Naive thymus-derived CD4-positive, alpha-beta T cell (primary cell): ENCODE measurements around the gene AMBRA1. TPM values are rescaled to one million over a fixed set of nuclear protein-coding genes. Genes with fewer than 3 reads are reported as not detected.

Experiments
- ATAC-seq: fragments of 150-1000 bp; cut with Tn5 transposase; 2 replicates; pipeline ENCODE4 v1.10.0; 2021; ENCODE audit warnings: mild to moderate bottlenecking, moderate library complexity
- CTCF ChIA-PET: fragments of 350-600 bp; sonication (Branson Sonifier 250); formaldehyde crosslinking; loops from one replicate; lab custom pipeline; 2021; ENCODE audit warnings: antibody characterized with exemption; lab: Charles Lee
- POLR2A ChIA-PET: fragments of 350-600 bp; sonication (Branson Sonifier 250); formaldehyde crosslinking; loops from one replicate; lab custom pipeline; 2021; ENCODE audit warnings: antibody characterized with exemption, inconsistent platforms; lab: Charles Lee
- DNase-seq, 9 donors: peaks; one replicate each; pipeline versions ENCODE4 v3.0.0 to v3.0.0-alpha.2; 2020 to 2022; ENCODE audit warnings: mixed read lengths in 1 of 9
- H3K27ac ChIP-seq: one replicate; pipeline ENCODE4 v1.7.0; 2013; ENCODE audit warnings: mild to moderate bottlenecking, low read depth, low read length, moderate library complexity
- H3K27me3 ChIP-seq, 2 donors: one replicate each; pipeline ENCODE4 v1.7.0; 2013; ENCODE audit warnings: low read length in 2 of 2, mild to moderate bottlenecking in 2 of 2, moderate library complexity in 2 of 2; ENCODE audit not compliant: control insufficient read depth in 2 of 2, insufficient read depth in 2 of 2
- H3K36me3 ChIP-seq, 3 experiments: 1 replicate in 2 of 3; 2 replicates in 1 of 3; pipeline ENCODE4 v1.7.0; 2013; ENCODE audit warnings: low read length in 3 of 3, mild to moderate bottlenecking in 3 of 3, moderate library complexity in 1 of 3; ENCODE audit not compliant: insufficient read depth in 3 of 3, control insufficient read depth in 2 of 3
- H3K4me1 ChIP-seq, 2 donors: one replicate each; pipeline ENCODE4 v1.7.0; 2013; ENCODE audit warnings: low read length in 2 of 2, mild to moderate bottlenecking in 2 of 2, moderate library complexity in 1 of 2; ENCODE audit not compliant: control insufficient read depth in 2 of 2, insufficient read depth in 2 of 2
- H3K4me3 ChIP-seq: 2 replicates; pipeline ENCODE4 v1.7.0; 2013; ENCODE audit warnings: mild to moderate bottlenecking, low read length
- H3K9me3 ChIP-seq, 3 experiments: 1 replicate in 2 of 3; 2 replicates in 1 of 3; pipeline ENCODE4 v1.7.0; 2013; ENCODE audit warnings: low read length in 3 of 3; ENCODE audit not compliant: control insufficient read depth in 2 of 3
- H3K27ac Mint-ChIP-seq, 9 donors: one replicate each; pipeline ENCODE4 v1.8.0; 2020 to 2022; ENCODE audit warnings: mixed read lengths in 9 of 9, mild to moderate bottlenecking in 8 of 9, moderate library complexity in 5 of 9, inconsistent platforms in 2 of 9
- H3K27me3 Mint-ChIP-seq, 5 donors: one replicate each; pipeline ENCODE4 v1.8.0; 2021 to 2022; ENCODE audit warnings: mixed read lengths in 5 of 5, mild to moderate bottlenecking in 1 of 5
- H3K36me3 Mint-ChIP-seq, 5 donors: one replicate each; pipeline ENCODE4 v1.8.0; 2020 to 2022; ENCODE audit warnings: mixed read lengths in 5 of 5, mild to moderate bottlenecking in 3 of 5, inconsistent platforms in 1 of 5
- H3K4me1 Mint-ChIP-seq, 7 donors: one replicate each; pipeline ENCODE4 v1.8.0; 2020 to 2022; ENCODE audit warnings: mixed read lengths in 7 of 7, mild to moderate bottlenecking in 3 of 7, inconsistent platforms in 1 of 7
- H3K4me3 Mint-ChIP-seq, 10 donors: one replicate each; pipeline ENCODE4 v1.8.0; 2020 to 2022; ENCODE audit warnings: mild to moderate bottlenecking in 10 of 10, mixed read lengths in 10 of 10, moderate library complexity in 6 of 10, inconsistent platforms in 2 of 10
- H3K9me3 Mint-ChIP-seq, 11 donors: one replicate each; pipeline ENCODE4 v1.8.0; 2020 to 2022; ENCODE audit warnings: mixed read lengths in 11 of 11, mild to moderate bottlenecking in 4 of 11, inconsistent platforms in 1 of 11, moderate library complexity in 1 of 11
- intact Hi-C, 2 donors: fragments of 100-400 bp; cut with micrococcal nuclease; formaldehyde crosslinking; loops; one replicate each; pipeline ENCODE4 v1.15.1; 2023
- polyA plus RNA-seq, 2 donors: library from polyadenylated mRNA; unstranded; fragments of 300-500 nt; fragmentation: Illumina TruSeq; gene quantifications; one replicate each; pipeline ENCODE4 v1.2.3, GENCODE V29; 2021
- total RNA-seq, 6 experiments: library from RNA in 5 of 6; stranded (reverse) in 5 of 6; gene quantifications; 1 replicate in 5 of 6; 2 replicates in 1 of 6; pipeline ENCODE4 v1.2.3 and lab custom pipeline; 2021 to 2026

Gene AMBRA1
- total and polyA plus RNA-seq, 7 experiments from 2014 or later = 8.9 to 48.7 (median 41.2) TPM

GRCh38 chr11:46356924-46357482, 236.8 kb downstream of the AMBRA1 start:
- Histone ChIP-seq H3K27ac (peak overlapping the region; percentile 58), H3K36me3 (peaks cover 0 to 19% (median 0%) of the 10 kb centered on the region in 3 experiments), H3K4me3 (no peak overlapping the region), H3K27me3 (no peaks in the 10 kb centered on the region), H3K9me3 (no peaks in the 10 kb centered on the region), H3K4me1 (peaks cover 50 to 56% of the 10 kb centered on the region in 2 donors)
- peak overlapping the region; percentile 35 to 97 (median 89) for H3K27ac Mint-ChIP-seq
- no peaks in the 10 kb centered on the region for H3K27me3 Mint-ChIP-seq
- H3K4me3 Mint-ChIP-seq = peak overlapping the region in 8 of 10 donors; percentile 19 to 56 (median 34)
- no peak for ATAC-seq
- peaks cover 0 to 10% (median 4%) of the 10 kb centered on the region in 5 donors for H3K36me3 Mint-ChIP-seq
- H3K4me1 Mint-ChIP-seq = peaks cover 47 to 87% (median 67%) of the 10 kb centered on the region in 7 donors
- no peak for DNase-seq
- intact Hi-C loops = no loop called here
- ChIA-PET CTCF (interaction anchor here (2.5 to 16.7 kb wide), 3 partner anchors 7 to 28 kb away, joined by 6 to 302 read pairs (median 302); partner anchors contain the start of gene DGKZ), POLR2A (interaction anchor here (0.9 to 1.9 kb wide), 2 partner anchors 9 to 13 kb away, joined by 3 to 4 read pairs; no protein-coding TSS in a partner anchor)
- H3K9me3 Mint-ChIP-seq = peaks cover 0 to 2% (median 0%) of the 10 kb centered on the region in 11 donors

- intact Hi-C loops = loop anchor here in 1 of 2 donors (2.0 kb wide), 2 partner anchors 175 to 185 kb away; no protein-coding TSS in a partner anchor
- H3K27ac Mint-ChIP-seq = peak overlapping the region; percentile 58 to 97 (median 91)
- POLR2A ChIA-PET = interaction anchor here (0.9 to 17.3 kb wide), 4 partner anchors 10 to 22 kb away, joined by 3 to 444 read pairs (median 117); no protein-coding TSS in a partner anchor
- Histone ChIP-seq H3K4me3 (peak overlapping the region; percentile 59), H3K27ac (peak overlapping the region; percentile 74), H3K9me3 (no peaks in the 10 kb centered on the region), H3K4me1 (peaks cover 60 to 75% of the 10 kb centered on the region in 2 donors), H3K36me3 (peaks cover 0 to 27% (median 4%) of the 10 kb centered on the region in 3 experiments), H3K27me3 (no peaks in the 10 kb centered on the region)
- H3K4me3 Mint-ChIP-seq = peak overlapping the region; percentile 81 to 97 (median 86)
- ATAC-seq (no peak), DNase-seq (peak in 2 of 9 donors; percentile 50 to 68)
- CTCF ChIA-PET = interaction anchor here (0.7 to 16.7 kb wide), 5 partner anchors 10 to 134 kb away, joined by 3 to 302 read pairs (median 29); no protein-coding TSS in a partner anchor
- H3K9me3 Mint-ChIP-seq = peaks cover 0 to 5% (median 0%) of the 10 kb centered on the region in 11 donors
- peaks cover 66 to 96% (median 81%) of the 10 kb centered on the region in 7 donors for H3K4me1 Mint-ChIP-seq
- H3K36me3 Mint-ChIP-seq = peaks cover 0 to 14% (median 10%) of the 10 kb centered on the region in 5 donors
- H3K27me3 Mint-ChIP-seq = no peaks in the 10 kb centered on the region
Measured at GRCh38 chr11:46353698-46354097, 240.1 kb downstream of the AMBRA1 start.

DNA sequence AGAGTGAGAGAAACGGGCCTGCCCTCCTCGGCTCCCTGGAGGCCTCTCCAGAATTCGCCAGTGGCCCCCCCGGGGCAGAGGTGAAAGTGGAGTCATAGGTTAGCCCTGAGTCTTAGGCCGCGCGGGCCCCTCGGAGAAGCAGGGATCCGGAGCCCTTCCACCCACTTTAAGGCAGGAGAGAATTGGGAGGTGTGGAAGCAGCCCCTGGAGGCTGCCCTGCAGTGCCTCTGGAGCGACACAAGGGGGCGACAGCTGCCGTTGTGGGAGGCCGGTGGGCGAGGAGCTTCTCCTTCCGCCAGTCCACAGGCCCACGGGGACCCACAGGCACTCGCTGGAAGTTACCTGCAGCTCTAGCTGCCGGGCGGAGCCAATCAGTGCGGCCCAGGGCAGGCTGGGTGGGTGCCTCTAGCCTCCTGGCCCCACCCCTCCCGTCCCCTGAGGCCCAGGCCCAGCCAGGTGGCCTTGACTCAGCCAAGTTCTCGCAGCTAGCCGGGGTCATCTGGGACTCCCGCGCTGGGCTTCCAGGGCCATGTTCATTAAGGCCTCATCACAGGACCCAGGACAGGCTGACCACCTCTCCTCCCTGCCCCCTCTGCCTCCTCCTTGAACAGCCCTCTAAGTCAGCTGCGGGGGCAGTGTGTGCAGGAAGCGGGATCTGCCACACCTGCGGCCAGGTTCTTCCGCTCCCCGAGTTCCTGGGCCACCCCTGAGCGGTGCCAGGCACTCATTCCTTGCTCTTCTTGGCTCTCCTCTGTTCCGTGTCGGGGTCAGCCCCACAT, 241.6 kb downstream of the AMBRA1 start:
- Mint-ChIP-seq H3K9me3 (peaks cover 0 to 5% (median 0%) of the 10 kb centered on the region in 11 donors), H3K27ac (peak overlapping the region; percentile 66 to 97 (median 91)), H3K36me3 (peaks cover 0 to 19% (median 10%) of the 10 kb centered on the region in 5 donors), H3K27me3 (no peaks in the 10 kb centered on the region), H3K4me3 (peak overlapping the region; percentile 81 to 97 (median 86)), H3K4me1 (peaks cover 59 to 82% (median 72%) of the 10 kb centered on the region in 7 donors)
- intact Hi-C loops = loop anchor here (1.0 to 2.0 kb wide), 5 partner anchors 9 to 187 kb away; no protein-coding TSS in a partner anchor
- ChIA-PET POLR2A (interaction anchor here (0.7 to 17.3 kb wide), 8 partner anchors 8 to 179 kb away, joined by 3 to 444 read pairs (median 5); no protein-coding TSS in a partner anchor), CTCF (interaction anchor here (0.9 to 16.7 kb wide), 14 partner anchors 10 to 113 kb away, joined by 3 to 302 read pairs (median 6); no protein-coding TSS in a partner anchor)
- H3K27ac ChIP-seq = peak overlapping the region; percentile 74
- no peaks in the 10 kb centered on the region for H3K9me3 ChIP-seq
- H3K36me3 ChIP-seq = peaks cover 0 to 28% (median 4%) of the 10 kb centered on the region in 3 experiments
- H3K4me3 ChIP-seq = peak overlapping the region; percentile 59
- ATAC-seq (peak; percentile 68), DNase-seq (peak; percentile 66 to 83 (median 77))
- peaks cover 60 to 69% of the 10 kb centered on the region in 2 donors for H3K4me1 ChIP-seq
- no peaks in the 10 kb centered on the region for H3K27me3 ChIP-seq

- H3K9me3 Mint-ChIP-seq = peaks cover 0 to 7% (median 0%) of the 10 kb centered on the region in 11 donors
- DNase-seq (no peak), ATAC-seq (no peak)
- POLR2A ChIA-PET = interaction anchor here (0.6 to 17.3 kb wide), 8 partner anchors 12 to 427 kb away, joined by 3 to 444 read pairs (median 4); no protein-coding TSS in a partner anchor
- CTCF ChIA-PET = interaction anchor here (0.7 to 16.7 kb wide), 12 partner anchors 9 to 113 kb away, joined by 3 to 302 read pairs (median 10); no protein-coding TSS in a partner anchor
- H3K36me3 Mint-ChIP-seq = peaks cover 0 to 19% (median 6%) of the 10 kb centered on the region in 5 donors
- Histone ChIP-seq H3K36me3 (peaks cover 0 to 21% (median 4%) of the 10 kb centered on the region in 3 experiments), H3K4me1 (peaks cover 63 to 65% of the 10 kb centered on the region in 2 donors), H3K27ac (peak overlapping the region; percentile 74), H3K4me3 (peak overlapping the region; percentile 59), H3K27me3 (no peaks in the 10 kb centered on the region), H3K9me3 (no peaks in the 10 kb centered on the region)
- peak overlapping the region; percentile 66 to 98 (median 91) for H3K27ac Mint-ChIP-seq
- H3K4me1 Mint-ChIP-seq = peaks cover 59 to 80% (median 70%) of the 10 kb centered on the region in 7 donors
- intact Hi-C loops = loop anchor here (1.0 to 2.0 kb wide), 5 partner anchors 10 to 187 kb away; no protein-coding TSS in a partner anchor
- H3K4me3 Mint-ChIP-seq = peak overlapping the region; percentile 81 to 97 (median 86)
- no peaks in the 10 kb centered on the region for H3K27me3 Mint-ChIP-seq
Measured at GRCh38 chr11:46351606-46352005, 242.2 kb downstream of the AMBRA1 start.

DNA sequence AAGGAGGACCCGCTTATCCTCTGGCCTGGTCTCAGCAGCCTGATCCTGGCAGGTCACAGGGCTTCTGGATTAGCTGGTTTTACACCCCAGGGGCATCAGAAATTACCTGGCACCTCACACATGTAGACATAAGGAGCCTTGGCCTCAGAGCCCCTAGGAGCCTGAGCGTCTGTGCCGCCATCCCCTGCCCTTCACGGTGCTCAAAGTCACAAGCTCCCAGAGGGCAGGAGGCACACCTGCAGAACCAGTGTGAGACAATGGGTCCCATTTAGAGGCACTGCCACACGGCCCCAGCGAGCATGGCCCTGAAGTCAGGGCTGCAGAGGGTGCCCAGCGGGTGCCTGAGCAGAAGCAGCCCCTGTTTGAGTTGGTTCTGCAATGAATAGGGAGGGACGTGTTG, 242.7 kb downstream of the AMBRA1 start:
- Mint-ChIP-seq H3K4me1 (peaks cover 59 to 80% (median 70%) of the 10 kb centered on the region in 7 donors), H3K27ac (peak overlapping the region; percentile 66 to 98 (median 91)), H3K27me3 (no peaks in the 10 kb centered on the region), H3K4me3 (peak overlapping the region; percentile 81 to 97 (median 86)), H3K9me3 (peaks cover 0 to 9% (median 0%) of the 10 kb centered on the region in 11 donors), H3K36me3 (peaks cover 0 to 19% (median 1%) of the 10 kb centered on the region in 5 donors)
- Histone ChIP-seq H3K4me1 (peaks cover 64 to 68% of the 10 kb centered on the region in 2 donors), H3K36me3 (peaks cover 0 to 17% (median 4%) of the 10 kb centered on the region in 3 experiments), H3K9me3 (no peaks in the 10 kb centered on the region), H3K27ac (peak overlapping the region; percentile 74), H3K4me3 (peak overlapping the region; percentile 59), H3K27me3 (no peaks in the 10 kb centered on the region)
- DNase-seq (no peak), ATAC-seq (no peak)
- CTCF ChIA-PET = interaction anchor here (0.7 to 16.7 kb wide), 11 partner anchors 9 to 112 kb away, joined by 3 to 302 read pairs (median 13); no protein-coding TSS in a partner anchor
- POLR2A ChIA-PET = interaction anchor here (0.6 to 17.3 kb wide), 8 partner anchors 12 to 556 kb away, joined by 3 to 444 read pairs (median 4); no protein-coding TSS in a partner anchor
- intact Hi-C loops = no loop called here
